ENCODE data around the gene METAP2.

Gene METAP2

DNA sequence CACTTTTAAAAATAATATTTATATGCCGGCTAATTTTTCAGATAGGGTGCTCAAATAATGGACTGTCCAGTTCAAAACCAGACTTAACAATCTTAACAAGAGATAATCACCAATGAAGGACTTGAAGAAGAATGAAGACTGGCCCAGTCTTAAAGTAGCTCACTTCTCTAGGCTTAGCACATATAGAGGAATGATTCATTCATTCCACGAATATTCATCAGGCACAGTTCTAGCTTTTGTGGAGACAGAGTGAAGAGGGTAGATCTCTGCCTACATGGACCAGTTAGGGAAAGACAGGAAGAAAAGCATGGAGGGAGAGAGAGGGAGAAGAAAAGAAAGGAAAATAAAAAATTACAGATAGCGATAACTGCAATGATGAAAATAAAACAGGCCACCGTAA lies 42.8 kb upstream of the METAP2 start:
- H3K36me3 ChIP-seq (ENCODE audit: insufficient read depth, low read length) = no peaks in the 10 kb centered on the region
- no peaks in the 10 kb centered on the region for H3K4me1 ChIP-seq (ENCODE audit: insufficient read depth, low read length, severe bottlenecking)
- no peaks in the 10 kb centered on the region for H4K20me1 ChIP-seq (ENCODE audit: insufficient read depth, low read length)
- H3K4me3 ChIP-seq (ENCODE audit: low read depth, low read length, poor library complexity, severe bottlenecking) = no peak overlapping the region
- no peak for TF ChIP-seq EZH2 (IDR thresholded peaks at IDR 0.05; ENCODE audit: borderline replicate concordance, low read length)
- TF ChIP-seq, protein P1, sequence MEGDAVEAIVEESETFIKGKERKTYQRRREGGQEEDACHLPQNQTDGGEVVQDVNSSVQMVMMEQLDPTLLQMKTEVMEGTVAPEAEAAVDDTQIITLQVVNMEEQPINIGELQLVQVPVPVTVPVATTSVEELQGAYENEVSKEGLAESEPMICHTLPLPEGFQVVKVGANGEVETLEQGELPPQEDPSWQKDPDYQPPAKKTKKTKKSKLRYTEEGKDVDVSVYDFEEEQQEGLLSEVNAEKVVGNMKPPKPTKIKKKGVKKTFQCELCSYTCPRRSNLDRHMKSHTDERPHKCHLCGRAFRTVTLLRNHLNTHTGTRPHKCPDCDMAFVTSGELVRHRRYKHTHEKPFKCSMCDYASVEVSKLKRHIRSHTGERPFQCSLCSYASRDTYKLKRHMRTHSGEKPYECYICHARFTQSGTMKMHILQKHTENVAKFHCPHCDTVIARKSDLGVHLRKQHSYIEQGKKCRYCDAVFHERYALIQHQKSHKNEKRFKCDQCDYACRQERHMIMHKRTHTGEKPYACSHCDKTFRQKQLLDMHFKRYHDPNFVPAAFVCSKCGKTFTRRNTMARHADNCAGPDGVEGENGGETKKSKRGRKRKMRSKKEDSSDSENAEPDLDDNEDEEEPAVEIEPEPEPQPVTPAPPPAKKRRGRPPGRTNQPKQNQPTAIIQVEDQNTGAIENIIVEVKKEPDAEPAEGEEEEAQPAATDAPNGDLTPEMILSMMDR (IDR thresholded peaks at IDR 0.05; ENCODE audit: low read length) = no peak
- H2AFZ ChIP-seq (ENCODE audit: low read length) = no peak overlapping the region
- no peaks in the 10 kb centered on the region for H3K9me3 ChIP-seq (ENCODE audit: low read length)
- no peaks in the 10 kb centered on the region for H3K27me3 ChIP-seq (ENCODE audit: insufficient read depth, low read length)
- H3F3A ChIP-seq (ENCODE audit: insufficient read depth, low read length) = no peaks in the 10 kb centered on the region
- no peak overlapping the region for H3K4me2 ChIP-seq (ENCODE audit: low read length)
- no peak overlapping the region for H3K9ac ChIP-seq (ENCODE audit: low read length)
- no peak overlapping the region for H3K27ac ChIP-seq (ENCODE audit: low read depth, low read length, poor library complexity, severe bottlenecking)
- H3K79me2 ChIP-seq (ENCODE audit: insufficient read depth, low read length) = no peaks in the 10 kb centered on the region
- no peaks in the 10 kb centered on the region for H3K9me2 ChIP-seq (ENCODE audit: low read depth, low read length)

GRCh38 chr12:95435355-95435754 lies 38.6 kb upstream of the METAP2 start:
- Histone ChIP-seq H4K20me1 (ENCODE audit: insufficient read depth, low read length) (no peaks in the 10 kb centered on the region), H3K27me3 (ENCODE audit: insufficient read depth, low read length) (no peaks in the 10 kb centered on the region), H3K27ac (ENCODE audit: low read depth, low read length, poor library complexity, severe bottlenecking) (no peak overlapping the region), H3F3A (ENCODE audit: insufficient read depth, low read length) (no peaks in the 10 kb centered on the region), H3K9me2 (ENCODE audit: low read depth, low read length) (no peaks in the 10 kb centered on the region), H3K9me3 (ENCODE audit: low read length) (no peaks in the 10 kb centered on the region), H3K4me1 (ENCODE audit: insufficient read depth, low read length, severe bottlenecking) (peaks cover 9% of the 10 kb centered on the region), H3K4me2 (ENCODE audit: low read length) (no peak overlapping the region), H3K4me3 (ENCODE audit: low read depth, low read length, poor library complexity, severe bottlenecking) (no peak overlapping the region), H3K9ac (ENCODE audit: low read length) (no peak overlapping the region), H3K36me3 (ENCODE audit: insufficient read depth, low read length) (no peaks in the 10 kb centered on the region), H3K79me2 (ENCODE audit: insufficient read depth, low read length) (no peaks in the 10 kb centered on the region), H2AFZ (ENCODE audit: low read length) (no peak overlapping the region)
- TF ChIP-seq, protein P1 (IDR thresholded peaks at IDR 0.05; ENCODE audit: low read length) = no peak
- TF ChIP-seq EZH2 (IDR thresholded peaks at IDR 0.05; ENCODE audit: borderline replicate concordance, low read length) = no peak

- Histone ChIP-seq H3F3A (ENCODE audit: insufficient read depth, low read length) (no peaks in the 10 kb centered on the region), H3K9me2 (ENCODE audit: low read depth, low read length) (no peaks in the 10 kb centered on the region), H3K4me1 (ENCODE audit: insufficient read depth, low read length, severe bottlenecking) (peaks cover 9% of the 10 kb centered on the region), H4K20me1 (ENCODE audit: insufficient read depth, low read length) (no peaks in the 10 kb centered on the region), H3K4me2 (ENCODE audit: low read length) (no peak overlapping the region), H3K27me3 (ENCODE audit: insufficient read depth, low read length) (no peaks in the 10 kb centered on the region), H2AFZ (ENCODE audit: low read length) (no peak overlapping the region), H3K79me2 (ENCODE audit: insufficient read depth, low read length) (no peaks in the 10 kb centered on the region), H3K4me3 (ENCODE audit: low read depth, low read length, poor library complexity, severe bottlenecking) (no peak overlapping the region), H3K27ac (ENCODE audit: low read depth, low read length, poor library complexity, severe bottlenecking) (no peak overlapping the region), H3K36me3 (ENCODE audit: insufficient read depth, low read length) (no peaks in the 10 kb centered on the region), H3K9ac (ENCODE audit: low read length) (no peak overlapping the region), H3K9me3 (ENCODE audit: low read length) (no peaks in the 10 kb centered on the region)
- TF ChIP-seq EZH2 (IDR thresholded peaks at IDR 0.05; ENCODE audit: borderline replicate concordance, low read length) = no peak
Measured at GRCh38 chr12:95437565-95437964, 36.4 kb upstream of the METAP2 start.

DNA sequence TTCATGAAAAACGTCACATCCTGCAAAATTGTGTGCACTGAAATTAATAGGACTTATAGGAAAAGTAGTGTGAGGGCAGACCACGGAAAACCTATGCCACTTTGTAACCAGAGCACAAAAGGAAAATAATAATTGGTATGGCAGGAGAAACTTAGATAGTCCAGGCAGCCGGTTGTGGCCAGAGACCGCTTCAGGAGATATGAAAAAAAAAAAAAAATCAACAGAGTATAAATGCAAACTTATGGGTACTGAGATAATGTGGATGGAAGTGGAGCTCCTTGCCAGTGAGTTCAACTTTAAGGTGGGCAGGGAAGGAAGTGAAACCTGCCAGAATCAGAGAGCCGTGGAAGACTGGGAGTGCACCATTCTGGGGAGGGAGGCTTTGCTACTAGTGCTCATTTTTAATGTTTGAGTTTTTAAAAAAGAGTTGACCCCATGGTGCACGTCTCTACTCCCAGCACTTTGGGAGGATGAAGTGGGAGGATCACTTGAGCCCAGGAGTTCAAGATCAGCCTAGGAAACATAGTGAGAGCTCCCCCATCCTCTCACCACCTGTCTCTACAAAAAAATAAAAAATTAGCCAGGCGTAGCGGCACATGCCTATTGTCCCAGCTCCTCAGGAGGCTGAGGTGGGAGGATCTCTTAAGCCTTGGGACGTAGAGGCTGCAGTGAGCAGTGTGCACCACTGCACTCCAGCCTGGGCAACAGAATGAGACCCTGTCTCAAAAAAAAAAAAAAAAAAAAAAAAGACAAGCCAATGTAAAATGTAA lies 34.3 kb upstream of the METAP2 start:
- H2AFZ ChIP-seq (ENCODE audit: low read length) = no peak overlapping the region
- H3K27me3 ChIP-seq (ENCODE audit: insufficient read depth, low read length) = no peaks in the 10 kb centered on the region
- no peaks in the 10 kb centered on the region for H4K20me1 ChIP-seq (ENCODE audit: insufficient read depth, low read length)
- H3K9ac ChIP-seq (ENCODE audit: low read length) = no peak overlapping the region
- no peaks in the 10 kb centered on the region for H3K79me2 ChIP-seq (ENCODE audit: insufficient read depth, low read length)
- no peaks in the 10 kb centered on the region for H3F3A ChIP-seq (ENCODE audit: insufficient read depth, low read length)
- H3K27ac ChIP-seq (ENCODE audit: low read depth, low read length, poor library complexity, severe bottlenecking) = no peak overlapping the region
- no peaks in the 10 kb centered on the region for H3K36me3 ChIP-seq (ENCODE audit: insufficient read depth, low read length)
- H3K9me2 ChIP-seq (ENCODE audit: low read depth, low read length) = no peaks in the 10 kb centered on the region
- no peak overlapping the region for H3K4me2 ChIP-seq (ENCODE audit: low read length)
- H3K4me3 ChIP-seq (ENCODE audit: low read depth, low read length, poor library complexity, severe bottlenecking) = no peak overlapping the region
- peaks cover 9% of the 10 kb centered on the region for H3K4me1 ChIP-seq (ENCODE audit: insufficient read depth, low read length, severe bottlenecking)
- no peaks in the 10 kb centered on the region for H3K9me3 ChIP-seq (ENCODE audit: low read length)
- TF ChIP-seq EZH2 (IDR thresholded peaks at IDR 0.05; ENCODE audit: borderline replicate concordance, low read length) = no peak
- TF ChIP-seq, protein P1 (IDR thresholded peaks at IDR 0.05; ENCODE audit: low read length) = no peak
